GM06990 (cell line): ENCODE results near the gene TNRC18.

Experiments used
- DNase-seq: peaks from one replicate; pipeline ENCODE4 v3.0.0-alpha.2; 2011; ENCODE audit not compliant: insufficient read length; ENCODE audit errors: extremely low read depth
- H3K27me3 ChIP-seq: replicated peaks from 2 replicates; pipeline ENCODE4 v1.6.0; 2011; ENCODE audit warnings: low read length; ENCODE audit not compliant: control insufficient read depth, insufficient read depth
- H3K36me3 ChIP-seq: 2 replicates; pipeline ENCODE4 v1.5.1; 2011; ENCODE audit warnings: low read length; ENCODE audit not compliant: control insufficient read depth, insufficient read depth
- H3K4me3 ChIP-seq: replicated peaks from 2 replicates; pipeline ENCODE4 v1.5.1; 2011; ENCODE audit warnings: low read depth, mild to moderate bottlenecking, control low read depth, low read length
- TF ChIP-seq, protein P1 (sequence below): IDR thresholded peaks from 2 replicates; pipeline ENCODE4 v1.5.1; 2011; ENCODE audit warnings: low read length, control low read depth, mild to moderate bottlenecking, inconsistent platforms; ENCODE audit not compliant: insufficient read depth, poor library complexity, severe bottlenecking

The TNRC18 gene

DNA sequence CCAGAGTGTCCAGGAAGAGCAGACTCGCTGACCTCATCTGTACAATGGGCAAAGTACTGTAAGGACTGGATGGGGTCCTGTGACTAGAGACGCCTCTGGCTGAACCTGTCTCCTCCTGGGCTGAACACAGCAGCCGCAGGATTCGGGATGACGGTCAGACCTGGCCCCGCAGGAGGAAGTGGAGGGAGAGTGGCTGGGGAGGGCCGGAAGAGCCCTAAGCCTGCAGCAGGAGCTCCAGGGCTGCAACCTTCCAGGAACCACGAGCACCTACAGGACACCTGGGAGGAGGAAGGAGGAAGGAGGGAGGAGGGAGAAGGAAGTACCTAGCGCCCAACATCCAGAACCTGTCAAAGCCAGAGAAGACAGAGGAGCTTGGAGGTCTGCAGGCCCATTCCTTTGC, 30.3 kb downstream of the TNRC18 start:
- no peak for DNase-seq
- Histone ChIP-seq H3K27me3 (no peaks in the 10 kb centered on the region), H3K4me3 (no peak overlapping the region), H3K36me3 (peaks cover 18% of the 10 kb centered on the region)
- TF ChIP-seq, protein P1, sequence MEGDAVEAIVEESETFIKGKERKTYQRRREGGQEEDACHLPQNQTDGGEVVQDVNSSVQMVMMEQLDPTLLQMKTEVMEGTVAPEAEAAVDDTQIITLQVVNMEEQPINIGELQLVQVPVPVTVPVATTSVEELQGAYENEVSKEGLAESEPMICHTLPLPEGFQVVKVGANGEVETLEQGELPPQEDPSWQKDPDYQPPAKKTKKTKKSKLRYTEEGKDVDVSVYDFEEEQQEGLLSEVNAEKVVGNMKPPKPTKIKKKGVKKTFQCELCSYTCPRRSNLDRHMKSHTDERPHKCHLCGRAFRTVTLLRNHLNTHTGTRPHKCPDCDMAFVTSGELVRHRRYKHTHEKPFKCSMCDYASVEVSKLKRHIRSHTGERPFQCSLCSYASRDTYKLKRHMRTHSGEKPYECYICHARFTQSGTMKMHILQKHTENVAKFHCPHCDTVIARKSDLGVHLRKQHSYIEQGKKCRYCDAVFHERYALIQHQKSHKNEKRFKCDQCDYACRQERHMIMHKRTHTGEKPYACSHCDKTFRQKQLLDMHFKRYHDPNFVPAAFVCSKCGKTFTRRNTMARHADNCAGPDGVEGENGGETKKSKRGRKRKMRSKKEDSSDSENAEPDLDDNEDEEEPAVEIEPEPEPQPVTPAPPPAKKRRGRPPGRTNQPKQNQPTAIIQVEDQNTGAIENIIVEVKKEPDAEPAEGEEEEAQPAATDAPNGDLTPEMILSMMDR, result no peak

DNA sequence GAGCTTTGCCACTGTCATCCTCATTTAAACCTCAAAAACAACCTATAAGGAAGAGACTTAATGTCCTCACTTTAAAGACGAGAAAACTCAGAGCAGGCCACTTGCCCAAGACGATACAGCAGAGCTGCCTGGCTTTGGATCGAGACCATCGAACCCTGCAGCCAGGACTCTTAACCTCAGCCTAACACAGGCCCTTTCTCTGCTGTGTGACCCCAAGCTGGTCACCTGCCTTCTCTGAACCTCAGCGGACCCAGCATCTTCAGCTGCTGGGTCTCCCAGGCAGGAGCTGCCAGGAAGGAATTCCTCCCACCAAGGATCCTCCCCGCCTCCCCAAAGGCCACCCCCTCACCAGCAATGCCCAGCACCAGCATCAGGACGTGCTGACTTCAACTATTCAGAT, 32.7 kb downstream of the TNRC18 start:
- DNase-seq, result no peak
- H3K36me3 ChIP-seq, result peaks cover 25% of the 10 kb centered on the region
- TF ChIP-seq, protein P1, result no peak

DNA sequence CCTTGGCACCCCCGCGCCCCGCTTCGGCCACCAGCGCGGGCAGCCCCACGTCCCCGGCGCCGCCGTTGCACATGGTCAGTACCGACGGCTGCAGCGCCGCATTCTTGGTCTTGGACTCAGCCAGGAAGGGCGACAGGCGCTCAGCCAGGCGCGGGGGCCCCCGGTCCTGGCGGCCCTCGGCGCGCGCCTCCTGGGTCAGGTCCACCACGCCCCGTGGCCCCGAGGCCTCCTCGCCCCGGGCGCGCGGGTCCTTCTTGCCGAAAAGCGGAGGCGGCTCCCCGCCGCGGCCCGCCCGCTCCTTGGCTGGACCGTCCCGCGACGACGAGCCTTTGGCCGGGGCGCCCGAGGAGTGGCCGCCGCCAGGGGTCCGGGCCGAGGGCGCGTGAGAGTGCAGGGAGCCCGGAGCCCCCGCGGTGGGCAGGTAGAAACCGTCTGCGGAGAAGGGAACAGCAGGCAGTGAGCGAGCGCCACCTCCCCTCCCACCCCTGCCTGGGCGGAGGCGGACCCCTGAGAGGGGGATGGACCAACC, 34.7 kb downstream of the TNRC18 start:
- DNase-seq, result no peak
- TF ChIP-seq, protein P1, result no peak
- Histone ChIP-seq H3K36me3 (peaks cover 32% of the 10 kb centered on the region), H3K27me3 (no peaks in the 10 kb centered on the region), H3K4me3 (no peak overlapping the region)

More for the DNA sequence above, 32.7 kb downstream of the TNRC18 start:
- H3K4me3 ChIP-seq, result no peak overlapping the region
- H3K27me3 ChIP-seq, result no peaks in the 10 kb centered on the region

DNA sequence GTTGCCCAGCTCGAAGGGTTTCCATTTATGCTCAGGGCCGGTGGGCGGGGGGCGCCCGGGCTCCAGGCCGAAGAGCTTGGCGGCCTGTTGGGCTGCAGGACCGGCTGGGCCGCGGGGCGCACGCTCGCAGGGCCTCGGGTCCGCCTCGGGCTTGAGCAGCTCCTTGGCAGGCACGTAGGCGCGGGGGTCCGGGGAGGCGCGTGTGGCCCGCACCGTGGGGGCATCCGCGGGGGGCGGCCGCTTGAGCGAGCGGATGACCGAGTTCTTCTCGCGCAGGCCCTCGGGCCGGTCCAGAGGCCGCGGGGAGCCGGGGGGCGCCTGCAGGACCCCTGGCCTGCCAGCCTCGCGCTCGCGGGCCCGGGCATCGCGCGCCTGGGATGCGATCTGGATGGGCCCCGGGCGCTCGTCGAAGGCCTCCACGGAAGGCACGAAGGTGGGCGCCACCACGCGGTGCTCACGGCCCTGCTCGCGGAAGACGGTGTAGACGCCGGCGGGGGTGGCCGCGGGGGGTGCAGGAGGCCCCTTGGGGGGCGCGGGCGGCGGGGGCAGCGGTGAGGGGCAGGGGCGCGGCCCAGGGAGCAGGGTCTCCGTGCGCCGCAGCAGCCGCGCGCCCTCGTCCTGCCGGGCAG, 35.2 kb downstream of the TNRC18 start:
- no peak for DNase-seq
- Histone ChIP-seq H3K4me3 (no peak overlapping the region), H3K36me3 (peaks cover 27% of the 10 kb centered on the region), H3K27me3 (no peaks in the 10 kb centered on the region)
- TF ChIP-seq, protein P1, result no peak

DNA sequence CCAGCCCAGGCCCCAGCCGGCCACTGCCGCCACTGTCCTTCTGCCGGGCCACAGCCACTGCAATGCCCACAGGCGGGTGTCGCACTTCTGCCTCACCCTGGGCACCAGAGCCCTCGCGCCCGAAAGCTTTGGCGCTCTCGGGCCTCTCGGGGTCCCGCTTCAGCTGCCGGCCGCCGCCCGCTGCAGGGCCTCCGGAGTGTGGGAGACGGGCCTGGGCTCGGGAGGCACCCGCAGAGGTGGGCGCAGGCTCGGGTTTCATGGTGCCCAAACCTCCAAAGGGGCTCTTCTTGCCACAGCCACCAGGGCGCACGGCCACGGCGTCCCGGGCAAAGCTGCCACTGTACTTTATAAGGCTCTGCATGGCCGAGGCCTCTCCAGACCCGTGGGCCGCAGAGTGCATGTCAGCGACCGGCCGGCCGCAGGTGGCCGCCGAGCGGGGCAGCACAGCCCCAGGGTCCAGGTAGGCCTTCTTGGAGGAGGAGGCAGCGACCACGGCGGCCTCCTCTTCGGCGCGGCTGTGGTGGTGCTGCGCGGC, 35.9 kb downstream of the TNRC18 start:
- TF ChIP-seq, protein P1, result no peak
- Histone ChIP-seq H3K27me3 (no peaks in the 10 kb centered on the region), H3K4me3 (no peak overlapping the region), H3K36me3 (peaks cover 24% of the 10 kb centered on the region)
- DNase-seq, result no peak
